SK-N-SH (cell line): ENCODE measurements around the gene ARL9.

Source experiments
- CTCF ChIP-seq: fragments of 200-600 bp; sonication (generic); IDR thresholded peaks from 2 replicates; pipeline ENCODE4 v1.6.1; 2017; ENCODE audit warnings: antibody characterized with exemption, mild to moderate bottlenecking, moderate library complexity
- IRF3 ChIP-seq: fragments of 150-350 bp; IDR thresholded peaks from 2 replicates; pipeline ENCODE4 v1.6.1; 2016; ENCODE audit warnings: mild to moderate bottlenecking, low read depth, low read length
- SMC3 ChIP-seq: IDR thresholded peaks from 2 replicates; pipeline ENCODE4 v1.6.1; 2012; ENCODE audit warnings: low read depth, low read length, improper control_type of control experiment

GRCh38 chr4:56496241-56496640, 9.3 kb upstream of the ARL9 start:
- no peak for TF ChIP-seq IRF3
- no peak for TF ChIP-seq CTCF
- no peak for TF ChIP-seq SMC3
